Liver (tissue), 9 donors: Measurements from ENCODE around the gene APOBEC3H. TPM values are rescaled to one million over a fixed set of nuclear protein-coding genes. Genes with fewer than 3 reads are reported as not detected.

Experiments used
- DNase-seq: peaks from one replicate; pipeline ENCODE4 v3.0.0-alpha.2; 2017; ENCODE audit warnings: low spot score
- H3K27ac ChIP-seq, 2 donors: one replicate each; pipeline ENCODE4 v1.7.0; 2013; ENCODE audit warnings: inconsistent platforms in 2 of 2, low read length in 2 of 2, control low read depth in 1 of 2, low read depth in 1 of 2, mild to moderate bottlenecking in 1 of 2
- H3K27me3 ChIP-seq, 4 donors: one replicate each; pipeline versions ENCODE4 v1.6.1 to v1.7.0; 2013; ENCODE audit warnings: low read length in 3 of 4, inconsistent platforms in 1 of 4, mild to moderate bottlenecking in 1 of 4, moderate library complexity in 1 of 4; ENCODE audit not compliant: control insufficient read depth in 4 of 4, insufficient read depth in 4 of 4
- H3K36me3 ChIP-seq, 4 donors: one replicate each; pipeline versions ENCODE4 v1.6.1 to v1.7.0; 2013; ENCODE audit warnings: low read length in 3 of 4, mild to moderate bottlenecking in 3 of 4, low read depth in 1 of 4, moderate library complexity in 1 of 4; ENCODE audit not compliant: control insufficient read depth in 4 of 4, insufficient read depth in 3 of 4
- H3K4me1 ChIP-seq, 4 donors: one replicate each; pipeline versions ENCODE4 v1.6.1 to v1.7.0; 2013; ENCODE audit warnings: low read length in 3 of 4, mild to moderate bottlenecking in 3 of 4, moderate library complexity in 1 of 4; ENCODE audit not compliant: control insufficient read depth in 4 of 4, insufficient read depth in 4 of 4
- H3K4me3 ChIP-seq, 3 donors: one replicate each; pipeline versions ENCODE4 v1.6.1 to v1.7.0; 2013; ENCODE audit warnings: low read length in 3 of 3, control low read depth in 1 of 3, low read depth in 1 of 3, mild to moderate bottlenecking in 1 of 3
- H3K9ac ChIP-seq, 2 donors: one replicate each; pipeline ENCODE4 v1.7.0; 2013; ENCODE audit warnings: low read length in 2 of 2, mild to moderate bottlenecking in 2 of 2, moderate library complexity in 2 of 2, control low read depth in 1 of 2, low read depth in 1 of 2
- H3K9me3 ChIP-seq, 4 donors: one replicate each; pipeline versions ENCODE4 v1.6.1 to v1.7.0; 2013; ENCODE audit warnings: low read length in 3 of 4; ENCODE audit not compliant: control insufficient read depth in 4 of 4
- EGR1 ChIP-seq, 2 donors: IDR thresholded peaks; 2 replicates each; pipeline ENCODE4 v1.6.1; 2016 to 2018; ENCODE audit warnings: antibody characterized with exemption in 2 of 2, low read depth in 2 of 2
- FOXA2 ChIP-seq: IDR thresholded peaks from 2 replicates; pipeline ENCODE4 v1.6.1; 2016; ENCODE audit warnings: antibody characterized with exemption
- GABPA ChIP-seq, 2 donors: IDR thresholded peaks in 1 of 2; conservative IDR thresholded peaks in 1 of 2; 2 replicates each; pipeline ENCODE4 v1.6.1; 2016; ENCODE audit warnings: antibody characterized with exemption in 2 of 2, mild to moderate bottlenecking in 1 of 2, moderate library complexity in 1 of 2
- HNF4A ChIP-seq, 2 donors: conservative IDR thresholded peaks; 2 replicates each; pipeline ENCODE4 v1.6.1; 2016; ENCODE audit warnings: antibody characterized with exemption in 2 of 2, mild to moderate bottlenecking in 2 of 2
- MAX ChIP-seq: IDR thresholded peaks from 2 replicates; pipeline ENCODE4 v1.6.1; 2016; ENCODE audit warnings: antibody characterized with exemption
- NR2F2 ChIP-seq: IDR thresholded peaks from 2 replicates; pipeline ENCODE4 v1.6.1; 2016; ENCODE audit warnings: antibody characterized with exemption
- RXRA ChIP-seq, 2 donors: IDR thresholded peaks; 2 replicates each; pipeline ENCODE4 v1.6.1; 2017 to 2018; ENCODE audit warnings: antibody characterized with exemption in 2 of 2, mild to moderate bottlenecking in 1 of 2
- SP1 ChIP-seq: IDR thresholded peaks from 2 replicates; pipeline ENCODE4 v1.6.1; 2018; ENCODE audit warnings: antibody characterized with exemption, mild to moderate bottlenecking
- YY1 ChIP-seq: IDR thresholded peaks from 2 replicates; pipeline ENCODE4 v1.6.1; 2016; ENCODE audit warnings: antibody characterized with exemption, mild to moderate bottlenecking
- WGBS: extraction: QIAGEN DNeasy Blood & Tissue Kit; methylation state at CpG from one replicate; pipeline ENCODE4 v1.1.7; 2013; 5-methylcytosine and 5-hydroxymethylcytosine counted together
- polyA plus RNA-seq, 2 donors: library from polyadenylated mRNA; stranded (reverse) in 1 of 2; unstranded in 1 of 2; fragments of 200-250 nt in 1 of 2; fragments of >200 nt in 1 of 2; fragmentation: Nextera tagmentation in 1 of 2; extraction: Ambion mirVana in 1 of 2; gene quantifications; one replicate each; pipeline versions ENCODE4 v1.2.1 to v1.2.3, GENCODE V29; 2013 to 2015
- total RNA-seq, 2 donors: library from RNA; depleted of rRNA; stranded (reverse); fragments of >200 nt; gene quantifications; one replicate each; pipeline ENCODE4 v1.2.3, GENCODE V29; 2014
- donor health status: healthy.
- donor health status: healthy.
- donor health status: healthy.
- donor health status: healthy.
- donor health status: healthy.

APOBEC3H gene
- total and polyA plus RNA-seq, 4 donors: 0.25 TPM; not detected in 3

- DNase-seq: no peak
Measured at GRCh38 chr22:39123751-39124581, 26.9 kb downstream of the APOBEC3H start.

GRCh38 chr22:39125622-39126021 is 28.6 kb downstream of the APOBEC3H start:
- WGBS: 94% methylated on average over 5 of the region's 5 CpGs
- no peaks in the 10 kb centered on the region for H3K4me1 ChIP-seq
- no peak for DNase-seq
- no peaks in the 10 kb centered on the region for H3K36me3 ChIP-seq
- H3K4me3 ChIP-seq: no peak overlapping the region
- H3K9ac ChIP-seq: no peak overlapping the region
- H3K27me3 ChIP-seq: no peaks in the 10 kb centered on the region
- TF ChIP-seq SP1 (no peak), NR2F2 (no peak), YY1 (no peak), RXRA (IDR thresholded peaks at IDR 0.05) (no peak), FOXA2 (no peak), HNF4A (conservative IDR thresholded peaks at IDR 0.05) (no peak)
- no peaks in the 10 kb centered on the region for H3K9me3 ChIP-seq
- H3K27ac ChIP-seq: no peak overlapping the region

More at GRCh38 chr22:39123751-39124581, 26.9 kb downstream of the APOBEC3H start:
- H3K27ac ChIP-seq: no peak overlapping the region
- H3K27me3 ChIP-seq: no peaks in the 10 kb centered on the region
- no peak overlapping the region for H3K4me3 ChIP-seq
- no peaks in the 10 kb centered on the region for H3K36me3 ChIP-seq
- no peaks in the 10 kb centered on the region for H3K4me1 ChIP-seq
- WGBS: 41% methylated on average over 33 of the region's 33 CpGs
- no peak for TF ChIP-seq HNF4A (conservative IDR thresholded peaks at IDR 0.05)
- no peak overlapping the region for H3K9ac ChIP-seq
- no peaks in the 10 kb centered on the region for H3K9me3 ChIP-seq

- Histone ChIP-seq H3K9ac (no peak overlapping the region), H3K4me3 (no peak overlapping the region), H3K27me3 (no peaks in the 10 kb centered on the region), H3K36me3 (peaks cover 0 to 3% (median 0%) of the 10 kb centered on the region in 4 donors), H3K4me1 (peaks cover 0 to 6% (median 0%) of the 10 kb centered on the region in 4 donors), H3K9me3 (no peaks in the 10 kb centered on the region), H3K27ac (no peak overlapping the region)
- TF ChIP-seq EGR1 (IDR thresholded peaks at IDR 0.05; ENCODE audit: low read depth in 2 of 2) (no peak), FOXA2 (no peak), SP1 (no peak), MAX (no peak), GABPA (IDR thresholded peaks at IDR 0.05 in 1 of 2, conservative IDR thresholded peaks at IDR 0.05 in 1 of 2) (no peak)
- no peak for DNase-seq
- 94% methylated on average over 6 of the region's 6 CpGs for WGBS
Measured at GRCh38 chr22:39128508-39128907, 31.5 kb downstream of the APOBEC3H start.

- no peak overlapping the region for H3K9ac ChIP-seq
- 71% methylated on average over 4 of the region's 4 CpGs for WGBS
- no peaks in the 10 kb centered on the region for H3K9me3 ChIP-seq
- no peak overlapping the region for H3K27ac ChIP-seq
- H3K4me3 ChIP-seq: no peak overlapping the region
- no peak for DNase-seq
- no peaks in the 10 kb centered on the region for H3K27me3 ChIP-seq
- TF ChIP-seq GABPA (IDR thresholded peaks at IDR 0.05 in 1 of 2, conservative IDR thresholded peaks at IDR 0.05 in 1 of 2) (no peak), HNF4A (conservative IDR thresholded peaks at IDR 0.05) (peak; percentile 14 to 51)
- peaks cover 0 to 6% (median 0%) of the 10 kb centered on the region in 4 donors for H3K4me1 ChIP-seq
- peaks cover 0 to 3% (median under 1%) of the 10 kb centered on the region in 4 donors for H3K36me3 ChIP-seq
Measured at GRCh38 chr22:39129081-39129480, 32.0 kb downstream of the APOBEC3H start.
